ENCODE data around the gene ESYT3. TPM values are rescaled to one million over a fixed set of nuclear protein-coding genes. Genes with fewer than 3 reads are reported as not detected.

ESYT3 gene
- total RNA-seq, 1 donor from 2014 or later: 66.4 TPM

- intact Hi-C loops (cut with DNase I): no loop called here
- Histone ChIP-seq H3K27me3 (no peaks in the 10 kb centered on the region), H3K4me3 (no peak overlapping the region), H3K9me3 (no peaks in the 10 kb centered on the region), H3K4me1 (peaks cover 14% of the 10 kb centered on the region), H3K27ac (no peak overlapping the region), H3K36me3 (no peaks in the 10 kb centered on the region)
- DNase-seq (peak; percentile 50), ATAC-seq (no peak)
- TF ChIP-seq CTCF (IDR thresholded peaks at IDR 0.05): no peak
These were observed 33.5 kb downstream of the ESYT3 start for GRCh38 chr3:138467931-138468330.

GRCh38 chr3:138468451-138468850, 34.0 kb downstream of the ESYT3 start:
- no peak for DNase-seq
- TF ChIP-seq CTCF (IDR thresholded peaks at IDR 0.05): no peak
- intact Hi-C loops (cut with DNase I): no loop called here
- Histone ChIP-seq H3K27me3 (no peaks in the 10 kb centered on the region), H3K4me1 (peaks cover 14% of the 10 kb centered on the region), H3K4me3 (no peak overlapping the region), H3K36me3 (no peaks in the 10 kb centered on the region), H3K27ac (peak overlapping the region; percentile 72), H3K9me3 (no peaks in the 10 kb centered on the region)
- ATAC-seq: no peak

GRCh38 chr3:138468886-138469285, 34.5 kb downstream of the ESYT3 start:
- intact Hi-C loops (cut with DNase I): no loop called here
- Histone ChIP-seq H3K4me3 (no peak overlapping the region), H3K27ac (peak overlapping the region; percentile 72), H3K9me3 (no peaks in the 10 kb centered on the region), H3K27me3 (no peaks in the 10 kb centered on the region), H3K36me3 (no peaks in the 10 kb centered on the region), H3K4me1 (peaks cover 14% of the 10 kb centered on the region)
- ATAC-seq: no peak
- DNase-seq: no peak
- TF ChIP-seq CTCF (IDR thresholded peaks at IDR 0.05): no peak

GRCh38 chr3:138469874-138470273, 35.5 kb downstream of the ESYT3 start:
- peak overlapping the region; percentile 72 for H3K27ac ChIP-seq
- ATAC-seq: peak; percentile 84
- H3K4me3 ChIP-seq: no peak overlapping the region
- H3K36me3 ChIP-seq: no peaks in the 10 kb centered on the region
- peak; percentile 81 for DNase-seq
- intact Hi-C loops (cut with DNase I): no loop called here
- no peaks in the 10 kb centered on the region for H3K9me3 ChIP-seq
- no peaks in the 10 kb centered on the region for H3K27me3 ChIP-seq
- peaks cover 14% of the 10 kb centered on the region for H3K4me1 ChIP-seq
- TF ChIP-seq CTCF (IDR thresholded peaks at IDR 0.05): no peak

GRCh38 chr3:138470687-138471086, 36.3 kb downstream of the ESYT3 start:
- peaks cover 14% of the 10 kb centered on the region for H3K4me1 ChIP-seq
- H3K36me3 ChIP-seq: no peaks in the 10 kb centered on the region
- H3K9me3 ChIP-seq: no peaks in the 10 kb centered on the region
- TF ChIP-seq CTCF (IDR thresholded peaks at IDR 0.05): no peak
- DNase-seq: peak; percentile 62
- peak; percentile 45 for ATAC-seq
- H3K4me3 ChIP-seq: no peak overlapping the region
- no peaks in the 10 kb centered on the region for H3K27me3 ChIP-seq
- intact Hi-C loops (cut with DNase I): no loop called here
- H3K27ac ChIP-seq: peak overlapping the region; percentile 9

- Histone ChIP-seq H3K36me3 (no peaks in the 10 kb centered on the region), H3K4me1 (peaks cover 14% of the 10 kb centered on the region), H3K4me3 (no peak overlapping the region), H3K27ac (no peak overlapping the region), H3K9me3 (no peaks in the 10 kb centered on the region), H3K27me3 (no peaks in the 10 kb centered on the region)
- TF ChIP-seq CTCF (IDR thresholded peaks at IDR 0.05): no peak
- no peak for ATAC-seq
- no peak for DNase-seq
- intact Hi-C loops (cut with DNase I): no loop called here
These were observed 37.1 kb downstream of the ESYT3 start for GRCh38 chr3:138471481-138471880.
